Epithelial cell of esophagus (primary cell): ENCODE data around the gene PEAK3.
A peak's percentile ranks its signal among the peaks of the same experiment; 100 is the strongest.

ENCODE experiments used
- DNase-seq: peaks from one replicate; pipeline ENCODE4 v3.0.0; 2010; ENCODE audit warnings: low read depth
- H3K4me3 ChIP-seq: 2 replicates; pipeline ENCODE4 v1.5.1; 2011; ENCODE audit warnings: mild to moderate bottlenecking, low read length, control low read depth
- CTCF ChIP-seq: IDR thresholded peaks from 2 replicates; pipeline ENCODE4 v1.5.1; 2011; ENCODE audit warnings: low read depth, mild to moderate bottlenecking, low read length, control low read depth, inconsistent platforms; ENCODE audit not compliant: insufficient read depth; ENCODE audit errors: missing control alignments

PEAK3 gene

GRCh38 chr19:2255112-2255845, 26.7 kb downstream of the PEAK3 start:
- no peak overlapping the region for H3K4me3 ChIP-seq
- DNase-seq = no peak
- no peak for TF ChIP-seq CTCF

- H3K4me3 ChIP-seq = no peak overlapping the region
- TF ChIP-seq CTCF = peak; percentile 36
- peak; percentile 52 for DNase-seq
Observed at GRCh38 chr19:2254064-2254872, 27.7 kb downstream of the PEAK3 start.

- no peak for TF ChIP-seq CTCF
- DNase-seq = no peak
- H3K4me3 ChIP-seq = no peak overlapping the region
Observed at GRCh38 chr19:2253106-2254063, 28.6 kb downstream of the PEAK3 start.

GRCh38 chr19:2252797-2253105, 29.2 kb downstream of the PEAK3 start:
- H3K4me3 ChIP-seq = no peak overlapping the region
- no peak for DNase-seq
- no peak for TF ChIP-seq CTCF

GRCh38 chr19:2252055-2252796, 29.7 kb downstream of the PEAK3 start:
- no peak overlapping the region for H3K4me3 ChIP-seq
- DNase-seq = no peak
- TF ChIP-seq CTCF = no peak
